GM18511 (cell line): ENCODE measurements around the gene MRPL17.

Experiments
- ATAC-seq: cut with Tn5 transposase; IDR thresholded peaks from one replicate; pipeline ENCODE4 v1.9.1; 2021; ENCODE audit warnings: mild to moderate bottlenecking, moderate library complexity; ENCODE audit not compliant: unreplicated experiment

MRPL17 gene

GRCh38 chr11:6655020-6655789 is 27.9 kb downstream of the MRPL17 start:
- peak; percentile 49 for ATAC-seq

- ATAC-seq: no peak
Observed at GRCh38 chr11:6654281-6655019, 28.7 kb downstream of the MRPL17 start.

GRCh38 chr11:6653656-6654055 is 29.5 kb downstream of the MRPL17 start:
- no peak for ATAC-seq

- ATAC-seq: no peak
Observed at GRCh38 chr11:6653097-6653496, 30.0 kb downstream of the MRPL17 start.

- ATAC-seq: no peak
Observed at GRCh38 chr11:6652182-6652581, 31.0 kb downstream of the MRPL17 start.

GRCh38 chr11:6650980-6651379 is 32.2 kb downstream of the MRPL17 start:
- no peak for ATAC-seq

- ATAC-seq: no peak
Observed at GRCh38 chr11:6650104-6650503, 33.0 kb downstream of the MRPL17 start.

GRCh38 chr11:6648501-6648900 is 34.6 kb downstream of the MRPL17 start:
- no peak for ATAC-seq

GRCh38 chr11:6647836-6648235 is 35.3 kb downstream of the MRPL17 start:
- ATAC-seq: no peak

GRCh38 chr11:6646918-6647679 is 36.0 kb downstream of the MRPL17 start:
- ATAC-seq: peak; percentile 95

GRCh38 chr11:6646576-6646917 is 36.6 kb downstream of the MRPL17 start:
- peak; percentile 16 for ATAC-seq

- no peak for ATAC-seq
Observed at GRCh38 chr11:6646071-6646470, 37.1 kb downstream of the MRPL17 start.

GRCh38 chr11:6642957-6643356 is 40.2 kb downstream of the MRPL17 start:
- no peak for ATAC-seq

GRCh38 chr11:6640985-6641701 is 42.0 kb downstream of the MRPL17 start:
- ATAC-seq: no peak

- ATAC-seq: no peak
Observed at GRCh38 chr11:6640036-6640984, 42.8 kb downstream of the MRPL17 start.

GRCh38 chr11:6638429-6638828 is 44.7 kb downstream of the MRPL17 start:
- ATAC-seq: no peak

GRCh38 chr11:6637871-6638270 is 45.3 kb downstream of the MRPL17 start:
- ATAC-seq: no peak

GRCh38 chr11:6636480-6636879 is 46.7 kb downstream of the MRPL17 start:
- no peak for ATAC-seq

- ATAC-seq: no peak
Observed at GRCh38 chr11:6635082-6635932, 47.8 kb downstream of the MRPL17 start.
